Measurements from ENCODE around the gene CTTNBP2.

CTTNBP2 gene

GRCh38 chr7:117730390-117730789, 142.9 kb downstream of the CTTNBP2 start:
- Histone ChIP-seq H3K9me2 (replicated peaks; ENCODE audit: insufficient read depth, low read length) (no peaks in the 10 kb centered on the region), H3K4me2 (ENCODE audit: low read depth, low read length, poor library complexity, severe bottlenecking) (no peak overlapping the region), H3K9ac (ENCODE audit: low read length) (no peak overlapping the region), H3F3A (ENCODE audit: insufficient read depth) (no peaks in the 10 kb centered on the region), H4K20me1 (ENCODE audit: low read depth, low read length) (no peaks in the 10 kb centered on the region), H3K9me3 (ENCODE audit: insufficient read depth, low read length) (no peaks in the 10 kb centered on the region), H3K27me3 (ENCODE audit: low read length) (no peaks in the 10 kb centered on the region), H3K79me2 (ENCODE audit: insufficient read depth, low read length) (no peaks in the 10 kb centered on the region), H3K4me3 (ENCODE audit: insufficient read depth, low read length, poor library complexity, severe bottlenecking) (no peak overlapping the region), H2AFZ (ENCODE audit: low read depth, low read length, severe bottlenecking) (no peak overlapping the region), H3K27ac (ENCODE audit: low read depth, low read length) (no peak overlapping the region), H3K36me3 (ENCODE audit: low read length) (no peaks in the 10 kb centered on the region)
- no peak for TF ChIP-seq EZH2phosphoT487 (conservative IDR thresholded peaks at IDR 0.05; ENCODE audit: low read length)
- TF ChIP-seq CTCF (IDR thresholded peaks at IDR 0.05; ENCODE audit: insufficient read depth, low read length, poor library complexity, severe bottlenecking), result no peak

- no peak overlapping the region for H3K27ac ChIP-seq (ENCODE audit: low read depth, low read length)
- no peaks in the 10 kb centered on the region for H3K9me3 ChIP-seq (ENCODE audit: insufficient read depth, low read length)
- no peaks in the 10 kb centered on the region for H4K20me1 ChIP-seq (ENCODE audit: low read depth, low read length)
- no peaks in the 10 kb centered on the region for H3K9me2 ChIP-seq (replicated peaks; ENCODE audit: insufficient read depth, low read length)
- no peaks in the 10 kb centered on the region for H3K79me2 ChIP-seq (ENCODE audit: insufficient read depth, low read length)
- H3K36me3 ChIP-seq (ENCODE audit: low read length), result no peaks in the 10 kb centered on the region
- H3K4me3 ChIP-seq (ENCODE audit: insufficient read depth, low read length, poor library complexity, severe bottlenecking), result no peak overlapping the region
- no peak overlapping the region for H3K4me2 ChIP-seq (ENCODE audit: low read depth, low read length, poor library complexity, severe bottlenecking)
- H3F3A ChIP-seq (ENCODE audit: insufficient read depth), result no peaks in the 10 kb centered on the region
- no peak overlapping the region for H3K9ac ChIP-seq (ENCODE audit: low read length)
- no peaks in the 10 kb centered on the region for H3K27me3 ChIP-seq (ENCODE audit: low read length)
- TF ChIP-seq CTCF (IDR thresholded peaks at IDR 0.05; ENCODE audit: insufficient read depth, low read length, poor library complexity, severe bottlenecking), result no peak
- TF ChIP-seq EZH2phosphoT487 (conservative IDR thresholded peaks at IDR 0.05; ENCODE audit: low read length), result no peak
- no peak overlapping the region for H2AFZ ChIP-seq (ENCODE audit: low read depth, low read length, severe bottlenecking)
Measured at GRCh38 chr7:117728890-117729624, 144.2 kb downstream of the CTTNBP2 start.

GRCh38 chr7:117724898-117725297, 148.3 kb downstream of the CTTNBP2 start:
- Histone ChIP-seq H3K9me3 (ENCODE audit: insufficient read depth, low read length) (no peaks in the 10 kb centered on the region), H3K9ac (ENCODE audit: low read length) (no peak overlapping the region), H3F3A (ENCODE audit: insufficient read depth) (no peaks in the 10 kb centered on the region), H3K36me3 (ENCODE audit: low read length) (no peaks in the 10 kb centered on the region), H3K4me2 (ENCODE audit: low read depth, low read length, poor library complexity, severe bottlenecking) (no peak overlapping the region), H3K27ac (ENCODE audit: low read depth, low read length) (no peak overlapping the region), H2AFZ (ENCODE audit: low read depth, low read length, severe bottlenecking) (no peak overlapping the region), H4K20me1 (ENCODE audit: low read depth, low read length) (no peaks in the 10 kb centered on the region), H3K9me2 (replicated peaks; ENCODE audit: insufficient read depth, low read length) (no peaks in the 10 kb centered on the region), H3K79me2 (ENCODE audit: insufficient read depth, low read length) (no peaks in the 10 kb centered on the region), H3K4me3 (ENCODE audit: insufficient read depth, low read length, poor library complexity, severe bottlenecking) (no peak overlapping the region), H3K27me3 (ENCODE audit: low read length) (no peaks in the 10 kb centered on the region)
- no peak for TF ChIP-seq EZH2phosphoT487 (conservative IDR thresholded peaks at IDR 0.05; ENCODE audit: low read length)
- no peak for TF ChIP-seq CTCF (IDR thresholded peaks at IDR 0.05; ENCODE audit: insufficient read depth, low read length, poor library complexity, severe bottlenecking)
